CD4-positive, alpha-beta T cell treated with Interferon gamma for 1 hour (primary cell): ENCODE data around the gene ARMC9.
"Not testable (repeated sequence)": the region's sequence is repeated elsewhere in the genome, so short reads cannot be mapped to it uniquely, and the experiment has no call there.

Experiments
- DNase-seq: peaks from one replicate; pipeline ENCODE4 v3.0.0-alpha.2; 2020

The ARMC9 gene

GRCh38 chr2:231288590-231288989 is 90.2 kb downstream of the ARMC9 start:
- DNase-seq: no peak

DNA sequence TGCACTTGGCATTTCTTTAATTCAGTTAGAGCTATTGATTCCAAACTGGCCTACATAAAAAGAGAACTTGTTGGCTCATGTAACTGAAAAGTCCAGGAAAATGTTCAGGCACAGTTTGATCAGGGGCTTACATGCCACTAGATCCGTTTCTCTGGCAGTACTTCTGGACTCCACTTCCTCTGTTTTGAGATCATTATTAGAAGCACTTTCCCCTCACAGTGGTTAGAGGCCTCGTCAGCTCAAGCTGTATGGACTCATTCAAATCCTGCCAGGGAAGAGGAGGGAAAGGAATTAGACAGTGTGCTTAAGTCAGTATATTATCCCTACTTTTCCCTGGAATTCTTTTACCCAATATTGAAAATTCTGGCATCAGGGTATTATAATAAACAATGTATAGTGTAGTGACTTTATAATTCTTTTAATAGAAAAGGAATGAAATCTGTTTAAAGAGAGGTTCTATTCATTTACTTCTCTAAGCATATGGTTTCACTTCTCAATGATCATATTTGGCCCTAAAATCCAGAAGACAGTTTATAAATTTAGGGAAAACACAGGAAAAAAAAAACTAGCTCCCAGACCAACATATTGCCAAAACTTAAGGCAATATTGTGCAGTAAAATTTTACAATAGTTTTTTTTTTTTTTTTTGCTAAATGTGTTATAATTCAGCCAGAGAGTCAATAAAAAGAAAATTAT is 92.0 kb downstream of the ARMC9 start:
- no peak for DNase-seq

- no peak for DNase-seq
These were observed 94.2 kb downstream of the ARMC9 start for GRCh38 chr2:231292472-231293134.

- DNase-seq: no peak
These were observed 94.7 kb downstream of the ARMC9 start for GRCh38 chr2:231293163-231293562.

DNA sequence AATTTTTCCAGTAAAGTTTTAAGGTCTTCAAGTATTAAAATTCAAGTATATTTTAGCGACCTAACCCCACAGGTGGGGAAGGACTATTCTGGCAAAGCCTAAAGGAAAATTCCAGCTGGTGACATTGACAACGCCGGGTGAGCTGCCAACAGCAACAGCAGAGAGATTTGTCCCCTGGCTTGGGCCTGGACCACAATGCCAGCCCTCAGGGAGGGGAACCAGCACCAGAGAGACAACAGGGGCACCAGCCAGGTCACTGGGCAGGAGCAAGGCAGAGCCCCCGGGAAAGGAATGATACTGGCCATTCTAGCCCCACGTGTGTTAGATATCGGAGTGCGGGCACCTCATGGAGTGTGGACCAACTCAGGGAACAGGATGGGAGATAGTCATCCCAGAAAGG is 95.7 kb downstream of the ARMC9 start:
- no peak for DNase-seq

DNA sequence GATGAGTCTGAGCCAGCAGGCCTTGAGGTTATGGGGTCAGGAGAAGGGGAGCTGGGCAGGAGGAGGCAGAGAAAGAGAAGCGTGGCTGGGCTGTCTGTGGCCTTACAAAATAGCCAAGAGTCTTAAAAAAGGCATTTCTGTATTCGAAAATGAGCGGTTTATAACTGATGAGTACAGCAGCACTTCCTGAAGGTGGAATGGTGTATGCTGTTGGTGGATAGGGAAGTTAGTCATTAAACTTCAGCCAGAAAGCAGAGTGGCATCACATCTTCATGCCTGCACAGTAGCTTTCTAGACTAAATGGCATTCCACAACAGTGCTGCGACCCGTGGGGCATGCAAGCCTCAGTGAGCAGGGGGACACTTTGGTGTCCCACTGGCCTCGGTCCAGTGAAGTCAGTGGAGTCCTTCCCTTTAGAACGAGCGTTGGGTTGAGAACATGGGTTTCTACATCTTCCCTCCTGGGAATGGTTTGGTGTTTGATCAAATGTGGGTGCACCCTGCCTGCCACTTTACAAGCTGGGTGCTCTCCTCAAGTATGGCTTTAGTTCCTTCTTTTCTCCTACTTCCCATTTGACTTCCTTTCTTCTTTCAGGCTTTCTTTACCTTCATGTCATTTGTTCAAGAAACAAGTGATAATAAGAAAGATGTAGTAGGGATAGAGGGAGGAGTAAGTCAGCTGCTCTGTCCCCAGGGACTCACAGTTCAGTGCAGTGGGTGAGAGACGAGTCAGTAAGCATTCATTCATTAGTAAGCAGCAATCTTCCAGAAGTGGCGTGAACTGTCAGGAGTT is 96.3 kb downstream of the ARMC9 start:
- DNase-seq: no peak

DNA sequence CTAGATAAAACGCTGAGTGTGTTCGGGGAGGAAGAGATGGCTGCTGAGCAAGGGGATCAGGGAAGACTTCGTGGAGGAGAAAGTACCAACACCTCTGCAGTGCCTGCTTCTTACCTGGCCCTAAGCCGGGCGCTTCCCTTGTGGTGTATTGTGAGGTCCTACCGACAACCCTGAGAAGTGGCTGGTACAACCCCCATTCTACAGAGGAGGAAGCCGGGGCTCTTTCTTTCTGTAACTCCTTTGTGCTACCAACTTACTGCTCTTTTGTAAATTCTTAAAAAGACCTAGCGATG is 96.9 kb downstream of the ARMC9 start:
- DNase-seq: no peak

GRCh38 chr2:231296401-231296974 is 98.1 kb downstream of the ARMC9 start:
- no peak for DNase-seq

- peak; percentile 39 for DNase-seq
These were observed 98.9 kb downstream of the ARMC9 start for GRCh38 chr2:231297108-231297908.

GRCh38 chr2:231298091-231298490 is 99.7 kb downstream of the ARMC9 start:
- DNase-seq: no peak

- DNase-seq: peak; percentile 13
These were observed 100.8 kb downstream of the ARMC9 start for GRCh38 chr2:231299267-231299666.

DNA sequence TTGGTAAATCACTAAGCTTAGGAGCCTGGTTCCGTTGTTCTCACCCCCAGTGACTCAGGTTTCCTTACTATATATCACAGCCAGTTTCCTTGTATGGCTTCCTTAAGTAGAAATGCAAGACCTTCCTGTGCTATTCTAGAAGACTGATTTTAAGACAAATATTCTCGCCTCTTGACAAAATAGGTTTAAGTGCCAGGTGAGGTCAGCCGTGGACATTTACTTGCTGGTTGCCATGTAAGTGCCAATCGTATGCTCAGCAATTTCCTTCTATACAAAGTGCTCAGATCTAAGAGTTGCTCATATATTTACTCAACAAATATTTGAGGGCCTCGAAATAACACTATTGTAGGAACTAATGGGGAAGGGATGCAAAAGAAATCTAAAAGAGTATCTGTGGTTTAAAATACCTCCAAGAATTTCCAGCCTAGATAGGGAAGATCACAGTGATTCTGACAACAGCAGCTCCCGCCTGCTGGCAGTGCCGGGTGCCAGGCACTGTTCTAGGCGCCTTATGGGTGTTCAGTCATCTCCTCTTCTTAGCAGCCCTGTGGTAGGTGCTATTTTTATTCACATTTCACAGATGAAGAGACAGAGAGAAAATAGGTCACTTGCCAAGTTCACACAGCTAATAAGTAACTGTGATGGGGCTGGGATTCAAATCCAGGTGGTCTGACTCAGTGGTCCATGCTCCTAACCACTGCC is 101.7 kb downstream of the ARMC9 start:
- DNase-seq: no peak

DNA sequence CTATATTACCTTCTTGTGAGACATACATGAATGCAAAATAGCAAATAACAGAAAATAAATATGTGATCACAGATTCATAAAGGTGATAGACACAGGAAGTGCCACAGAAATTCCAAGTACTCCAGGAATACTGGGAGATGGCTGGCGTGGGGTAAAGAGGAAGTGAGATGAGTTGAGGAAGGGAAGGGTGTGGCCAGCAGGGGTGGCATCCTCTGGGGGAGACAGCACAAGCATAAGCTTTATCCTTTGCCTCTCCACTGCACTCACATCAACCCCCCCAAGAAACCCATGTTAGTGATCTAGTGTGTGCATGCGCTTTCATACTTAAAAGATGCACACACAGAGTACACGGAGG is 102.3 kb downstream of the ARMC9 start:
- no peak for DNase-seq

GRCh38 chr2:231304259-231304658 is 105.8 kb downstream of the ARMC9 start:
- not testable (repeated sequence) for DNase-seq

DNA sequence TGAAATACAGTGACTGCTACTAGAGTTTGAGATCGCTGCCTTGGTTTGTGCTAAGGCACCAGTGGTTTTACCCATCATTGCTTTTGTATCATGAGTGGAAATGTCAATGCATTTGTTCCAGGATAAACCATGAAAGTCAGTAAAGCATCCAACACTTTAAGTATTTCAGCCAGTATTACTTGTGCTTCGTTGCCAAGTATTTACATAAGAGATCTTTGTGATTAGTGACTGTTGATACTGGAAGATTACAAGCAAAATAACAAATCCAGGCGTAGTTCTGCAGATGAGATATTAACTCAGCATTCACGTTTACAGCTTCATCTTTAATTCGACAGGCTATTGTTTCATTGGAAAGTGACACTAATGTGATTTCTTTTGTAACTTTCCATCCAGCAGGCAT is 106.8 kb downstream of the ARMC9 start:
- DNase-seq: no peak

DNA sequence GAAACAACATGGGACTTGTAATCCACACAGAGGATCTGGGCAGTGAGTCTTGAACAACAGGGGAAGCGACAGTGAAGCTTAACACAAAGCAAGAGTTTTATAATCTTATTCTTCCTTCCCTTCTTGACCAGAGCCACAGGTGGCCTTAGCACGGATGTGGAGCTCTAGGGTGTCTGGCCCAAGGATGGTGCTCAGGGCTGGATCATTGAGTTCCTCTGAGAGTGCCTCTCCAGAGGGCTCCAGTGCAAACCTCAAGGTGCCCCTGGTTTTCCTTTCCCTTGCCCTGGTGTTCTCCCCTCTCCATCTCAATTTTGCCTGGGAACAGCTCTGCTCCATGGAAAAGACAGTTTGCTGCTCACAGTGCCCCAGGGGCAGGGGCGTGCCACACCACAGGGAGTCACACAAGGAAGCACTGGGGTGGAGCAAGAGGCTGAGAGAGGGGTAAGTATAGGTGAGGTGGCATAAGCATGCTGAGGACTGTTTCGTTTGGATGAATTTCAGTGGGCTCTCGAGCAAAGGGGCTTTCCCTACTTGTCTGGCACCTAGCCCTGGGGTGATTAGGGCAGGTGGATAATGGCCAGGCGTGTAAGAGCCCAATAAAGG is 108.5 kb downstream of the ARMC9 start:
- DNase-seq: no peak

GRCh38 chr2:231308219-231308618 is 109.8 kb downstream of the ARMC9 start:
- no peak for DNase-seq

- no peak for DNase-seq
These were observed 110.4 kb downstream of the ARMC9 start for GRCh38 chr2:231308631-231309428.

- DNase-seq: no peak
These were observed 113.6 kb downstream of the ARMC9 start for GRCh38 chr2:231312066-231312465.

DNA sequence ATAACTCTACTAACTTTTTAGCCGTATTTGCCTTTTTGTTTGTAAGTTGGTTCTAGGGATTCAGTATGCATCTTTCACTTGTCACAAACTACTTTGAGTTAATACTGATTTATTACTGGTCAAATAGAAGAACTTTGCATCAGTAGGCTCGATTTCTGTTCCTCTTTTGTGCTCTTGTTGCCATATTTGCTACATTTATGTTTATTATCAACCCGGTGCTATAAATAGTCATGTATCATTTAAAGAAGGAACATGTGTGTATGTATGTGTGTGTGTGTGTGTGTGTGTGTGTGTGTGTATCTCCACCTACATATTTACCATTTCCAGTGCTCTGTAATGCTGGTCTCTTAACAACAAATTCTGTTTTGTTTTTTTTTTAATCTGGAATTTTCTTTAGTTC is 117.5 kb downstream of the ARMC9 start:
- DNase-seq: peak; percentile 17

DNA sequence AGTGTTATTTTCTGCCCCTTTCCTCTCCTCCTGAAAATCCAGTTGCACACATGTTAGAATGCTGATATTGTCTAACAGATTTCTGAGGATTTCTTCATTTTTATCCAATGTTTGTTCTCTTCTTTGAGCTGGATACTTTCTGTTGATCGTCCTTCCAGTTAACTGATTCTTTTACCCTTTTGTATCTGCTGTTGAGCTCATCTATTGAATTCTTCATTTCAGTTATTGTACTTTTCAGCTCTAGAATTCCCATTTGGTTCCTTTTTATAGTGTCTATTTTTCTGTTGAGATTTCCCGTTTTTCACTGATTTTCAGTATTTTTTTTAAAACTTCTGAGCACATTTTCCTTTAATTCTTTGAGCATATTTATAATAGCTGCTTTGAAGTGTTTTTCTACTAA is 119.1 kb downstream of the ARMC9 start:
- DNase-seq: no peak
